Measurements from ENCODE around the gene CYBA.
A peak's percentile ranks its signal among the peaks of the same experiment; 100 is the strongest.

DNA sequence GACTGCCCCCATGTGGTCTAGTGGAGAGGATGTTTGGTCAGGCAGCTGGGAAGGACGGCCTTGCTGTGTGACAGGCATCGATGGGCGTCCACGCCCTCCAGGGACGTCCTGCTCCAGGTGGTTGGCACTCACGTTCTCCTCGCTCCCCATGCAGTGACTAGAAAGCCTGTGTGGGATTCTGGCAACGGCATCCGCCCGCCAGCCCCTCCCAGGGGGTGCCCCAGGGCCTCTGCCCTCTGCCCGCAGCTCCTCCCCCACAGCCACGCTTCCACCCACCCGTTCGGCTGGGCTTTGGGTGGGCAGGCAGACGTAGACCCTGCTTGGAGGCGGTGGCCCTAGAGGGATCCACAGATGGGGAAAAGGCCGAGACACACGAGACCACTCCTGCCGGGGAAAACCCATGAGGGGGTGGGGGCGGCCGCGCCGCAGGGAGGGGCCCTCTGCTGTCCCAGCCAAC is 17.1 kb downstream of the CYBA start:
- TF ChIP-seq, protein P1, sequence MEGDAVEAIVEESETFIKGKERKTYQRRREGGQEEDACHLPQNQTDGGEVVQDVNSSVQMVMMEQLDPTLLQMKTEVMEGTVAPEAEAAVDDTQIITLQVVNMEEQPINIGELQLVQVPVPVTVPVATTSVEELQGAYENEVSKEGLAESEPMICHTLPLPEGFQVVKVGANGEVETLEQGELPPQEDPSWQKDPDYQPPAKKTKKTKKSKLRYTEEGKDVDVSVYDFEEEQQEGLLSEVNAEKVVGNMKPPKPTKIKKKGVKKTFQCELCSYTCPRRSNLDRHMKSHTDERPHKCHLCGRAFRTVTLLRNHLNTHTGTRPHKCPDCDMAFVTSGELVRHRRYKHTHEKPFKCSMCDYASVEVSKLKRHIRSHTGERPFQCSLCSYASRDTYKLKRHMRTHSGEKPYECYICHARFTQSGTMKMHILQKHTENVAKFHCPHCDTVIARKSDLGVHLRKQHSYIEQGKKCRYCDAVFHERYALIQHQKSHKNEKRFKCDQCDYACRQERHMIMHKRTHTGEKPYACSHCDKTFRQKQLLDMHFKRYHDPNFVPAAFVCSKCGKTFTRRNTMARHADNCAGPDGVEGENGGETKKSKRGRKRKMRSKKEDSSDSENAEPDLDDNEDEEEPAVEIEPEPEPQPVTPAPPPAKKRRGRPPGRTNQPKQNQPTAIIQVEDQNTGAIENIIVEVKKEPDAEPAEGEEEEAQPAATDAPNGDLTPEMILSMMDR (IDR thresholded peaks at IDR 0.05), result peak in 1 of 6 experiments; percentile 18
- no peak for TF ChIP-seq POLR2A (IDR thresholded peaks at IDR 0.05)
